SHP77 treated with DMSO at 0.1 percent for 48 hours (cell line): Measurements from ENCODE around the gene RNF145.
"Not testable (repeated sequence)": the region's sequence is repeated elsewhere in the genome, so short reads cannot be mapped to it uniquely, and the experiment has no call there.

ENCODE experiments used
- DNase-seq: peaks from one replicate; lab custom pipeline; 2025; lab: John Stamatoyannopoulos, UW

Gene RNF145

DNA sequence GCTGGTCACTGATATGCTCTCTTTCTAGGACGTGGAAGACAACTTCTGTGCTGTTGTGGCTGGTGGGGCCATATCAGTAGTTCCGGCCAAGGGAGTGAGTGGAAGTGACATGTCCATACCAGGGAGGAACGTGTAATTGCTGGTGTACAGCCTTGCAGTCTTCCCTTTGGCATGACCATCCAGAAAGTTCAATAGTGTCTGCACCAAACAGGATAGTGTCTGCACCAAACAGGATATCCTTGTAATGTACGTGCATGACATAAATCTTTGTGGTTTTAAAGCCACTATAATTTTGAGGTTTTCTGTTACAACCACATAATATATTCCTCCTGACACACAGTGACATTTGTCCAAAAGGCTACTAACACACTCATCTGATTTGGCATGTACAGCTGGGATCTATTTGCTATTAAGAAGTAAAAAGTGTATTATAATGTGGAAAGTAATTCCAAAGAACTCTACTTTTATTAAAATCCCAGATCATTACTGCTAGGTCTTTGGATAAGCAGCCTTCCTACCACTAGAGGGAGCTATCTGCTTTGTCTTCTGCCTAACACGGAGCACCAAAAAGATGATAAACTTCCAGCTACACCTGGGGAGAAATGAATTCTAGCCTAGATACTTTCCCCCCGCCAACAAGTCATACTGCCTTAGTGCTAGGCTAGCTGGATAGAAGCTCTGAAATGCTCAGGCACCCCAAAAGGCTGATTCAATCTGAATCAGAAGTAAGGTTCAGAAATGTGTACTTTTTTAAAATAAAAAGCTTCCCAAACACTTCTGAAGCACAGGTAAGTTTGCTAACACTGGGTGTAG is 52.7 kb downstream of the RNF145 start:
- peak; percentile 37 for DNase-seq

DNA sequence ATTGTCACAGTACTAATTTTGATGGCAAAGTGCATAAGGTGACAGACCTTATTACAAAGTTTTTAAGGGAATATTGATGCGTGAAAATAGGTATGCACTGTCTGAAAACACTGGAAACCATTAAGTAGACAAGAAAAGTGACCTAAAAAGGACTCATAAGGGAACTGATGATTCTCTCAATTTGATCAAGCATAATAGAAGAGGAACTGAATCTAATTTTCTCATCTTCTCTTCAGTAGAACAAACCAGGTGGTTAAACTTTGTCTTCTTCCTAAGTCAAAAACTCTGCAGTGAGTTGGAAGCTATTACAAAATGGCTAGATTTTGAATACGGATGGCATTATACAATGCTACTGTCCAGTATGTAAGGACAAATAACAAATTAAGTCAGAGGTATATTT is 53.4 kb downstream of the RNF145 start:
- no peak for DNase-seq

DNA sequence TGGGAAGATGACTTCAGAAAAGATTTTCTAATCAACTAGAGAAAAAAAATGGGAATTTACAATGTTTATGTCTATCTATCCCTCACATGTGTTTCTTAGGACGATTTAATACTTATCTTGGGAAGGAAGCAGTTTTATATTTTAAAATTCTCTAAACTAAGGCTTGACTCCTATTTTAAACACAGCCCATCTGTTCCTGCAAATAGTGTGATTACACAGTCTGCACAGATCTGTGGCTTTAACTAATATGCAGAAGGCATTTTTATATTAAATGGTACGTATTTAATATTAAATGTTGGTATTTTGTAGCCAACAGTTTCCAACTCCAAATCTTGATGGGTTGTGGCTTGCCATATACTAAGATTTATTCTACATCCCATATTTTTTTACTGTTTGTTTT is 56.5 kb downstream of the RNF145 start:
- no peak for DNase-seq

DNA sequence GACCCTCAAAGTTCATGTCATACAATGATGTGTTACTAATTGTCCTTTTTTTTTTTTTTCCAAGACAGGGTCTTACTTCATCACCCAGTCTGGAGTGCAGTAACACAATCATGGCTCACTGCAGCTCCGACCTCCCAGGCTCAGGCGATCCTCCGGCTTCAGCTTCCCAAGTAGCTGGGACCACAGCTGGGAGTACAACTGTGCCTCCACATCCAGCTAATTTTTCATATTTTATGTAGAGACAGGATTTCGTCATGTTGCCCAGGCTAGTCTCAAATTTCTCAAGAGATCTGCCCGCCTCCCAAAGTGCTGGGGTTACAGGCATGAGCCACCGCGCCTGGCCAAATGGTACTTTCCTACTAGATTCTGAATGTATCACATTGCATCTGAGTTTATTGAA is 60.3 kb downstream of the RNF145 start:
- no peak for DNase-seq

DNA sequence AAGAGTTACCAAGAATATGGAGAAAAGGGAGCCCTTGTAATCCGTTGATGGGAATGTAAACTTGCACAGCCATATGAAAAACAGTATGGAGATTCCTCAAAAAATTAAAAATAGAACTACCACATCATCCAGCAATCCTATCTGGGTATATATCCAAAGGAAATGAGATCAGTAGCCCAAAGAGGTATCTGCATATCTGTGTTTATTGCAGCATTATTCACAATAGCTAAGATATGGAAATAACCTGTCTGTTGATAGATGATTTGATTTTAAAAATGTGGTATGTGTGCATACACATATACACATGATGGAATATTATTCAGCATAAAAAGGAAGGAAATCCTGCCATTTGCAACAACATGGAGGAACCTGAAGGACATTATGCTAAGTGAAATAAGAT is 61.4 kb downstream of the RNF145 start:
- DNase-seq, result no peak

DNA sequence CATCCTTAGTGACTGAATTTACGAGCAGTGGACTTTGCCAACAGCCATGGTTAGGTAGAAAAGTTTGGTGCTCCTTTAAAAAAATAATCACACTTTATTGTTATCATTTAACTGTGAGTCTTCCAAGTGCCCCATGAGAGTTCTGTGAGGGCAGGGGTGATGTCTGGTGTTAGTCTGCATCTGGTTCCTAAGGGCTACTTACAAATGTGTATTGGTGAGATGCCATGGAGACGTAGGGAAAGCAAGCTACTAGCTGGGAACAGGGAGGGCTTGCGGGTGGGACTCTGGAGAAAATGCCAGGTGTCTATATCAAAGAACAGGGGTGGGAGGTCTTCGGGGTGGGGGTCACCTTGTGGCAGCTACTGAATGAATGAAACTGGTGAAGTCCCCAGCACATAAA is 62.5 kb downstream of the RNF145 start:
- DNase-seq, result no peak

DNA sequence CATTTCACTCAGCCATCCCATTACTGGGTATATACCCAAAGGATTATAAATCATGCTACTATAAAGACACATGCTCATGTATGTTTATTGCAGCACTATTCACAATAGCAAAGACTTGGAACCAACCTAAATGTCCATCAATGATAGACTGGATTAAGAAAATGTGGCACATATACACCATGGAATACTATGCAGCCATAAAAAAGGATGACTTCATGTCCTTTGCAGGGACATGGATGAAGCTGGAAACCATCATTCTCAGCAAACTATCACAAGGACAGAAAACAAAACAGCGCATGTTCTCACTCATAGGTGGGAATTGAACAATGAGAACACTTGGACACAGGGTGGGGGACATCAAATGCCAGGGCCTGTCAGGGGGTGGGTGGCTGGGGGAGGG is 64.2 kb downstream of the RNF145 start:
- DNase-seq, result not testable (repeated sequence)

DNA sequence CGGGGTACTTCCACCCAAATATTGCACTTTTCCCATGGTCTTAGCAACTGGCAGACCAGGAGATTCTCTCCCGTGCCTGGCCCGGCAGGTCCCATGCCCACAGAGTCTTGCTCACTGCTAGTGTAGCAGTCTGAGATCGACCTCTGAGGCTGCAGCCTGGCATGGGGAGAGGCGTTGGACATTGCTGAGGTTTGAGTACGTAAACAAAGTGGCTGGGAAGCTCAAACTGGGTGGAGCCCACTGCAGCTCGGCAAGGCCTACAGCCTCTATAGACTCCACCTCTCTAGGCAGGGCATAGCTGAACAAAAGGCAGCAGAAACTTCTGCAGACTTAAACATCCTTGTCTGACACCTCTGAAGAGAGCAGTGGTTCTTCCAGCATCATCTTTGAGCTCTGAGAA is 69.6 kb downstream of the RNF145 start:
- no peak for DNase-seq

DNA sequence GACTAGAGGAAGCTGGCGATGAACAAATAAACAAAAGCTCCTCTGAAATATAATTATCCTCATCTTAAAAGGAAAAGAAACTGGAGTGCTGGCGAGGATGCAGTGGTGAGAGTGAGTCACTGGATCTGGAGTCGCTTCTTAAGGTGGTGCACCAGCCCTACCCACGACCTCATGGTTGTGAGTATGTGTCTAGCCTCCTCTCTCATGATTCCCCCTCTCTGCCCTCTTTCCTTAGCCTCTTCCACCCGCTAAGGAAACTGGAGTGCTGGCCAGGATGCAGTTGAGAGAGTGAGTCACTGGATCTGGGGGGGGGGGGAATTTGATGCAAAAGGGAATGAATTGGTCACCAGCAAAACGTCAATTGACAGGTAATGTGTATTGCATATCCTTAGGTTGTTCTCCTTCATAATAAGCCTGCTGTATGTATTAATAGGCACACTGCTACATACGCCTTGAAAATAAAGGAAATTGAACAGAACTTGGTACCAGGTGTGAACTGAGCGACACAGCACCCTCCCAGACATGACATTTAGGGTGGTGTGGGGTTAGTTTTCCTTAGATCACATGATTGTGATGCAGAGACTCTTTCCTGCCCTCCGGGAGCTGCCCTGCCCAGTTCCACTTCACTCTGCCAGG is 73.3 kb downstream of the RNF145 start:
- DNase-seq, result no peak

DNA sequence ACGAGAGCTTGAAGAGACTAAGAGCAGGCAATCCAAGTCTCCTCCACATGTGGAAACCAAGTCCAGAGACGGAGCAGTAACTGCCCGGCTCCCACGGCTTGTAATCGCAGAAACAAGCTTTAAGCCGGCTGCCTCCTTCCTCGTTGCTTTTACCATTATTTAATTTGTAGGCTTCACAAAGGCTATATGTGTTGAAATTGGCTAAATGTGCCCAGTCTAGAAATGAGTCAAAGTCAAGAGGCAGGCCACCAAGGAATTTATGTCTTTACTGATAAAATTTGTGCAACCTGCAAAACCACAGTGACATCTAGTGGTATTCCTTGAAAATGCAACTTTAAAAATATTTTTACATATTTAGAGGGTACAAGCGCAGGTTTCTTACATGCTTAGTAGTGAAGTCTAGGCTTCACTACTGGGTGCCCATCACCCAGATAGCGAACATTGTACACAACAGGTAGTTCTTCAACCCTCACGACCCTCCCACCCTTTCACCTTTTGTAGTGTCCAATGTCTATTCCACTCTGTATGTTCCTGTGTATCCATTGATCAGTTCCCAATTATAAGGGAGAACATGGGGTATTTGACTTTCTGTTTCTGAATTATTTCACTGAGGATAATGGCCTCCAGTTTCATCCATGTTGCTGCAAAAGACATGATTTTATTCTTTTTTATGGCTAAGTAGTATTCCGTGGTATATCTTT is 76.2 kb downstream of the RNF145 start:
- peak; percentile 33 for DNase-seq

DNA sequence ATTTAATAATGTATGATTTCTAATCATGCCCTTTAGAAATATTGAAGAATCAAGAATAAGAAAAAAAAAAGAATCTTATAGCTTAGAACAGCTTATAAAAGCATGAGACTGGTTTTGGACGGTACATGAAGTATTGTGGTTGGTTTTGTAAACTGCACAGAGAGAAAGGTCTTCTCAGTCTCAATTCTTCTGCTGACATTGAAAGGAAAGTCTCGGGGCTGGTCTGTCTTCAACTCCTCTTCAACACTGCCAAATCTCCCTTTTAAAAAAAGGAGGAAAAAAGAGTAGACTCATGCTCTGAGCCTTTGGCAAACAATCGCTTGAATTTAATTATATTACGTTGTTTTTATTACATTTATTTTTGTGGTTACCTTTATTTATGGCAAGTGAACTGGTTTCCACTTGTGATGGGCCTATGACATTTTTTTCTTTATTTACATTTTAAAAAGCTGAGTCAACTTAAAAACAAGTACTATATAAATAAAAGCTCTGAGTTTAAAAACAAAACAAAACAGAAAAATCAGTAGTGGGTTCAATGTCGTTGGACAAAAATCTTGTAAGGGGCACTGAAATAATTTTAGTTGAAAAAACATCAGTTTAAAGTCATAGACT is 76.8 kb downstream of the RNF145 start:
- DNase-seq, result no peak

DNA sequence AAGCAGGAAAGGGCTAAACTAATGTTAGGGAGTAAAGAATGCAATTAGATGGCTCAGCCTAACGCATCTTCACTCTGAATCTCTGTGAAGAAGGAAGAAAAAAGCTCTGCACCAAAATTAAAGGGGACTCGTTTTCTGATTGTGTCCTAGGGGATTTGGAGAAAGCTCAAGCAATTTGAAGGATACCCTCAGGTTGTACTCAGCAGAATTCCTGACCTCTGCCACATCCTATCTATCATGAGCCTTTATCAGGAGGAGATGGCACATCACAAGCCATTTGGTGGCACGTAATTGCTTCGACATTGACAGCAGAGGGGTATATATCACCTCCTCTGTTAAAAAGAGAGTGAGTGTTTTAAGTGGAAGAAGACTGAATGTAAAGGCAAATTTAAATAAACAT is 77.4 kb downstream of the RNF145 start:
- DNase-seq, result no peak

DNA sequence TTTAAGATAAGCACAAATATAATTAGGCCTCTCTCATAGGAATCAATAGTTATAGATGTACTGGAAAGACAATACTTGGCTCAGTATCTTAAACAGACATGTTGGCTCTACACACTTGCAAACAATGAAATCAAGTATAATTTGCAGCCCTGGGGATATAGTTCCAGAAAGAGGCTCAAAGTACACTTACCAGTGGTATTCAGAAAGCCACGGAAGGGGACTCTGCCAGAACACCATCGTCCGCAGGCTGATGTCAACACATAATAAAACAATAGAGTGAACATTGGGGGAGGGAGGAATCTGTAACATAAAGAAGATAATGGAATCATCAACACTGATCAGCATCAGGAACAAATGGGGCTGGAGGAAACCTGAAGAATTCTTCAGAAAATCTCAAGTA is 78.5 kb downstream of the RNF145 start:
- no peak for DNase-seq

DNA sequence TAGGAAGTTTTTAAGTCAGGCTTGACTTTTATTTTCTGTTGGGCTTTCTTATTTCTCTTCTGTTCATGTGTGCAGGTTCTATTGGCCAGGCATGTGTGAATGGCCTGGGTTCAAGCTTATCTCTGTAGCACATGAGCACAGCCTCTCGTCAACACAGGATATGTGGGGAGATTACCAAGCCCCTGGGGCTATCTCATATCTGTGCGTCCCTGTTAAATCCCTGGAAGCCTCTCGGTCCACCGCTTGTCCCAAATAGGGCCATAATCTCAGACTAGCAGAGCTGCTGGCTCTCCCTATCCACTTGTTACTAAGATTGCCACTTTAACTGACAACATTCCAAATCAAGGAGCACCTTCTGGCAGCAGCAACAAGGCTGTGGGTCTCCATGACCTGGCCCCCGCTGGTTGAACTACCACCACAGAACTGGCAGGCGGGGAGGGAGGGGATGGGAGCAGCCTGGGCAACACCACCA is 81.2 kb downstream of the RNF145 start:
- DNase-seq, result no peak

DNA sequence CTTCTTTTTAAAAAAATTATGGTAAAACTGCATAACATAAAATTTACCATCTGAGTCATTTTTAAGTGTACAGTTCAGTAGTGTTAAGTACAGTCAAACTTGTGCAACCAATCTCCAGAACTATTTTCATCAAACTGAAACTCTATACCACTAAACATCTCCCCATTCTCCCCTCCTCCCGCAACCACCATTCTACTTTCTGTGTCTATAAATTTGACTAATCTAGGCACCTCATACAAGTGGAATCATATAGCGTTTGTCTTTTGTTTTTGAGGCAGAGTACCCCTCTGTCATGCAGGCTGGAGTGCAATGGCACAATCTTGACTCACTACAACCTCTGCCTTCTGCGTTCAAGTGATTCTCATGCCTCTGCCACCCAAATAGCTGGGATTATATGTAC is 85.7 kb downstream of the RNF145 start:
- DNase-seq, result no peak

DNA sequence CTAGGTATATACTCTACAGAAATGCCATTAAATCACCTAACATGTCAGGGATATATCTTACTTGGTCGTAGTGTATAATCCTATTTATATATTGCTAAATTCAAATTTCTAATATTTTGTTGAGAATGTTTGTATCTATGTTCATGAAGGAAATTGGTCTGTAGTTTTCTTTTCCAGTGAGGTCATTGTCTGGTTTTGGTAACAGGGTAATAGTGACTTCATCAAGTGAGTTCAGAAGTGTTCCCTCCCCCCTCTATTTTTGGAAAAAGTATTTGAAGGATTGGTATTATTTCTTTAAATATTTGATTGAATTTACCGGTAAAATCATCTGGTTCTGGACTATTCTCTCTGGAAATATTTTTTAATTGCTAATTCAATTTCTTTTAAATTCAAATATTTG is 86.2 kb downstream of the RNF145 start:
- DNase-seq, result no peak

DNA sequence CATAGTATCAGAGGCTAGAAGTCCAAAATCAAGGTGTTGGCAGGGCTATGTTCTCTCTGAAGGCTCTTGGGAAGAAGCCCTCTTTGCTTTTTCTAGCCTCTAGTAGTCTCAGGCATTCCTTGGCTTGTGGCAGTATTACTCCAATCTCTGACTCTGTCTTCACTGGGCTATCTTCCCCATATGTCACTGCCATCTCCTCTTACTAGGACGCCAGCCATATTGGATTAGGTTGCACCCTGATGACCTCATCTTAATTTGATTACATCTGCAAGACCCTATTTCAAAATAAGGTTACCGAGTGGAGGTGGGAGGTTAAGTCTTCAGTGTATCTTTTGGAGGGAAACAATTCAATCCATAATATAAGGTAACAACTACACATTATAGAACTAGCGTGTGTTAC is 88.3 kb downstream of the RNF145 start:
- DNase-seq, result no peak

DNA sequence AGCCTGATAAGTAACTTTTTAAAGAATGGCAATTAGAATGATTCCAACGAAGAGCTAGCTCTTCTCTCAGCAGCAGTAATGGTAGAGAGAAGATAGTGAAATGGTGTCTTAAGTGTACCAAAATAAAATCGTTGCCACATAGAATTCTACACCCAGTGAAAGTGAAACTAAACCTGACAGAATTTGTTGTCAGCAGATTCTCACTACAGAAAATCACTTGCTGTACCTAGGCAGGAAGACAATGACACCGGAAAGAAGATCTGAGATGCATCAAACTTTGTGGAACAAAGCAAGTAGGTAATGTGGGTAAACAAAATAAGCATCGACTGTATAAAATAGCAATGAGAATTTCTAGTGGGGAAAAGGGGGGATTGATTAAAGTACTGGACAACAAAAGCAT is 88.9 kb downstream of the RNF145 start:
- DNase-seq, result no peak

DNA sequence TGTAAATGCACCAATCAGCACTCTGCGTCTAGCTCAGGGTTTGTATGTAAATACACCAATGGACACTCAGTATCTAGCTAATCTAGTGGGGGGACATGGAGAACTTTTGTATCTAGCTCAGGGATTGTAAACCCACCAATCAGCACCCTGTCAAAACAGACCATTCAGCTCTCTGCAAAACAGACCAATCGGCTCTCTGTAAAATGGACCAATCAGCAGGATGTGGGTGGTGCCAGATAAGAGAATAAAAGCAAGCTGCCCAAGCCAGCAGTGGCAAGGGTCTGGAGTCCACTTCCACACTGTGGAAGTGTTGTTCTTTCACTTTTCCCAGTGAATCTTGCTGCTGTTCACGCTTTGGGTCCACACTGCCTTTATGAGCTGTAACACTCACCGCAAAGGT is 89.5 kb downstream of the RNF145 start:
- not testable (repeated sequence) for DNase-seq

DNA sequence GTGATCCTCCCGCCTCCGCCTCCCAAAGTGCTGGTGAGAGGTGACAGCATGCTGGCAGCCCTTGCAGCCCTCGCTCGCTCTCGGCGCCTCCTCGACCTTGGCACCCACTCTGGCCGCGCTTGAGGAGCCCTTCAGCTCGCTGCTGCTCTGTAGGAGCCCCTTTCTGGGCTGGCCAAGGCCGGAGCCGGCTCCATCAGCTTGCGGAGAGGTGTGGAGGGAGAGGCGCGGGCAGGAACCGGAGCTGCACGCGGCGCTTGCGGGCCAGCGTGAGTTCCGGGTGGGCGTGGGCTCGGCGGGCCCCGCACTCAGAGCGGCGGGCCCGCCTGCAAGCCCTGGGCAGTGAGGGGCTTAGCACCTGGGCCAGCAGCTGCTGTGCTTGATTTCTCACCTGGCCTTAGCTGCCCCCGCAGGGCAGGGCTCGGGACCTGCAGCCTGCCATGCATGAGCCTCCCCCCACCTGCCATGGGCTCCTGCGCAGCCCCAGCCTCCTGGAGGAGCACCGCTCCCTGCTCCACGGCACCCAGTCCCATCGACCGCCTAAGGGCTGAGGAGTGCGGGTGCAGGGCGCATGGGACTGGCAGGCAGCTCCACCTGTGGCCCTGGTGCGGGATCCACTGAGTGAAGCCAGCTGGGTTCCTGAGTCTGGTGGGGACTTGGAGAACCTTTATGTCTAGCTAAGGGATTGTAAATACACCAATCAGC is 90.2 kb downstream of the RNF145 start:
- DNase-seq, result not testable (repeated sequence)

DNA sequence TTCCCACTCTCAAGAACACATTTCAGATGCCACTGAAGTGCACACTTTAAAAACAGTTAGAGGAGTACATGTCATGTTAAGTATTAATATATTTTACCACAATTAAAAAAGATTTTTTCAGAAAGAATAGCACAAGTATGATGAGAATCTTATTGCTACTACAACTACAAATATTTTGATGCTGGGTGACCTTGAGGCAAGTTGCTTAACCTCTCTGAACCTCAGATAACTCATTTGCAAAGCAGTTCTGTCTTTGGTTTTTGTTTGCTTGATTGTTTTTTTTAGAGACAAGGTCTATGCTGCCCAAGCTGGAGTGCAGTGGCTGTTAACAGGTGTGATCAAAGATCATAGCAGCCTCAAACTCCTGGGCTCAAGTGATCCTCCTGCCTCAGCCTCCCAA is 95.9 kb downstream of the RNF145 start:
- DNase-seq, result no peak

DNA sequence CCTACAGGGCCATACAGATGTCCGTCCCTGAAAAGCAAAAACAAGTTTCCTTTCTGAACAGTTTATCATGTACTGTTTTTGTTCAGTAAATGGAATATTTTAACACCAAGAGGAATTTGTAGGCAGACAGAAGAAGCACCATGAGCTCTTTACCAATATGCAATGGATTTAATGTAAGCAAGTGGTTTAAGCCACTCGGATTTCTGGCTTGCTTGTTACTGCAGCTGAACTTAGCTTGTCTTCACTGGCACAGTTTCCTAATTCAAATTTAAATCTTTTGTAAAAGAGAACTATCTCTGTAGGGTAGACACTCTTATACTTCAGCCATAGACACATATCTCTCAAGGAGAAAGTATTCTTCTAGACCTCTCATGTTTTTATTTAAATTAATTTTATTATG is 96.9 kb downstream of the RNF145 start:
- DNase-seq, result no peak
